CD4-positive, alpha-beta T cell treated with Interleukin-4 for 1 hour (primary cell): Measurements from ENCODE around the gene PARP2.
"Not testable (repeated sequence)": the region's sequence is repeated elsewhere in the genome, so short reads cannot be mapped to it uniquely, and the experiment has no call there.

Source experiments
- DNase-seq, 2 donors: peaks; one replicate each; pipeline ENCODE4 v3.0.0-alpha.2; 2020 to 2022

The PARP2 gene

GRCh38 chr14:20346713-20347112 is 3.3 kb downstream of the PARP2 start:
- DNase-seq: no peak

GRCh38 chr14:20347747-20348146 is 4.3 kb downstream of the PARP2 start:
- DNase-seq: no peak

GRCh38 chr14:20350282-20350681 is 6.8 kb downstream of the PARP2 start:
- DNase-seq: no peak

- DNase-seq: no peak
These were observed 7.4 kb downstream of the PARP2 start for GRCh38 chr14:20350860-20351259.

- no peak for DNase-seq
These were observed 13.0 kb downstream of the PARP2 start for GRCh38 chr14:20356422-20356821.

- not testable (repeated sequence) for DNase-seq
These were observed 15.0 kb downstream of the PARP2 start for GRCh38 chr14:20358474-20358873.

- DNase-seq: no peak
These were observed 22.5 kb downstream of the PARP2 start for GRCh38 chr14:20365928-20366327.

GRCh38 chr14:20372796-20373195 is 29.4 kb downstream of the PARP2 start:
- no peak for DNase-seq

- DNase-seq: no peak
These were observed 32.0 kb downstream of the PARP2 start for GRCh38 chr14:20375471-20375870.

GRCh38 chr14:20376071-20376588 is 32.7 kb downstream of the PARP2 start:
- DNase-seq: no peak

GRCh38 chr14:20377171-20377570 is 33.7 kb downstream of the PARP2 start:
- no peak for DNase-seq

GRCh38 chr14:20379743-20380142 is 36.3 kb downstream of the PARP2 start:
- DNase-seq: no peak

GRCh38 chr14:20380681-20381080 is 37.2 kb downstream of the PARP2 start:
- no peak for DNase-seq

GRCh38 chr14:20381341-20381740 is 37.9 kb downstream of the PARP2 start:
- no peak for DNase-seq

GRCh38 chr14:20382526-20382925 is 39.1 kb downstream of the PARP2 start:
- DNase-seq: no peak

- DNase-seq: no peak
These were observed 39.6 kb downstream of the PARP2 start for GRCh38 chr14:20383032-20383431.

- DNase-seq: no peak
These were observed 40.2 kb downstream of the PARP2 start for GRCh38 chr14:20383636-20384035.

GRCh38 chr14:20384321-20384720 is 40.9 kb downstream of the PARP2 start:
- no peak for DNase-seq

GRCh38 chr14:20384886-20385285 is 41.5 kb downstream of the PARP2 start:
- DNase-seq: no peak

GRCh38 chr14:20386276-20386855 is 42.9 kb downstream of the PARP2 start:
- DNase-seq: no peak

GRCh38 chr14:20387576-20387975 is 44.1 kb downstream of the PARP2 start:
- DNase-seq: peak in 1 of 2 donors; percentile 39

GRCh38 chr14:20388159-20388558 is 44.7 kb downstream of the PARP2 start:
- no peak for DNase-seq

GRCh38 chr14:20391505-20391904 is 48.1 kb downstream of the PARP2 start:
- no peak for DNase-seq

- DNase-seq: no peak
These were observed 54.1 kb downstream of the PARP2 start for GRCh38 chr14:20397511-20397910.

GRCh38 chr14:20400589-20400964 is 57.1 kb downstream of the PARP2 start:
- DNase-seq: no peak
